SK-N-SH treated with all-trans-retinoic acid at 6 μM for 48 hours (cell line): ENCODE results near the gene KIAA0408.

Experiments used
- ATAC-seq: fragments of 200-7000 bp; cut with Tn5 transposase; 3 replicates; pipeline ENCODE4 v1.9.1; 2020; ENCODE audit warnings: mild to moderate bottlenecking, moderate library complexity
- CREB5 ChIP-seq: fragments of 250-450 bp; sonication (Bioruptor Pico); IDR thresholded peaks from 2 replicates; pipeline ENCODE4 v1.5.1; 2020; ENCODE audit warnings: low read depth, mild to moderate bottlenecking, moderate library complexity
- CSDC2 ChIP-seq: fragments of 250-450 bp; sonication (Bioruptor Pico); IDR thresholded peaks from 2 replicates; pipeline ENCODE4 v1.5.0; 2020; ENCODE audit warnings: mild to moderate bottlenecking, moderate library complexity
- CSRNP3 ChIP-seq: fragments of 250-450 bp; sonication (Bioruptor Pico); IDR thresholded peaks from 2 replicates; pipeline ENCODE4 v1.5.1; 2021; ENCODE audit warnings: mild to moderate bottlenecking, moderate library complexity
- ESRRG ChIP-seq: fragments of 250-450 bp; sonication (Bioruptor Pico); IDR thresholded peaks from 2 replicates; pipeline ENCODE4 v1.6.1; 2021; ENCODE audit warnings: mild to moderate bottlenecking
- GLIS3 ChIP-seq: fragments of 250-450 bp; sonication (Bioruptor Pico); IDR thresholded peaks from 2 replicates; pipeline ENCODE4 v1.5.0; 2020; ENCODE audit warnings: mild to moderate bottlenecking, moderate library complexity
- ISL1 ChIP-seq: fragments of 250-450 bp; sonication (Bioruptor Pico); IDR thresholded peaks from 2 replicates; pipeline ENCODE4 v2.1.2; 2022; ENCODE audit warnings: mild to moderate bottlenecking, moderate library complexity
- OSR1 ChIP-seq: fragments of 250-450 bp; sonication (Bioruptor Pico); IDR thresholded peaks from 2 replicates; pipeline ENCODE4 v1.8.0; 2022; ENCODE audit warnings: moderate library complexity, mild to moderate bottlenecking, inconsistent platforms
- POU6F1 ChIP-seq: fragments of 250-450 bp; sonication (Bioruptor Pico); IDR thresholded peaks from 2 replicates; pipeline ENCODE4 v1.8.0; 2021; ENCODE audit warnings: low read depth, mild to moderate bottlenecking, moderate library complexity, borderline replicate concordance
- PPARA ChIP-seq: fragments of 250-450 bp; sonication (Bioruptor Pico); IDR thresholded peaks from 2 replicates; pipeline ENCODE4 v1.5.0; 2020; ENCODE audit warnings: mild to moderate bottlenecking, borderline replicate concordance
- RARB ChIP-seq: fragments of 250-450 bp; sonication (Bioruptor Pico); IDR thresholded peaks from 2 replicates; pipeline ENCODE4 v1.8.0; 2021; ENCODE audit warnings: mild to moderate bottlenecking, moderate library complexity
- SNAI2 ChIP-seq: fragments of 250-450 bp; sonication (Bioruptor Pico); IDR thresholded peaks from 2 replicates; pipeline ENCODE4 v1.5.0; 2020; ENCODE audit warnings: mild to moderate bottlenecking, moderate library complexity
- TCF4 ChIP-seq: fragments of 250-450 bp; sonication (Bioruptor Pico); IDR thresholded peaks from 2 replicates; pipeline ENCODE4 v1.8.0; 2021; ENCODE audit warnings: mild to moderate bottlenecking, moderate library complexity, borderline replicate concordance
- TOX ChIP-seq: fragments of 250-450 bp; sonication (Bioruptor Pico); IDR thresholded peaks from 2 replicates; pipeline ENCODE4 v1.8.0; 2021; ENCODE audit warnings: mild to moderate bottlenecking, moderate library complexity, borderline replicate concordance
- TSHZ2 ChIP-seq: fragments of 250-450 bp; sonication (Bioruptor Pico); IDR thresholded peaks from 2 replicates; pipeline ENCODE4 v1.5.0; 2020; ENCODE audit warnings: mild to moderate bottlenecking, moderate library complexity
- ZC3H10 ChIP-seq: fragments of 250-450 bp; sonication (Bioruptor Pico); IDR thresholded peaks from 2 replicates; pipeline ENCODE4 v1.5.1; 2021; ENCODE audit warnings: mild to moderate bottlenecking, moderate library complexity
- ZFP30 ChIP-seq: fragments of 450-650 bp; formaldehyde crosslinking; IDR thresholded peaks from 2 replicates; pipeline ENCODE4 v1.5.0; 2022; ENCODE audit warnings: mild to moderate bottlenecking, moderate library complexity
- ZNF565 ChIP-seq: fragments of 450-650 bp; formaldehyde crosslinking; conservative IDR thresholded peaks from 2 replicates; pipeline ENCODE4 v1.5.0; 2020; ENCODE audit warnings: low read depth, mild to moderate bottlenecking, moderate library complexity
- ZNF70 ChIP-seq: fragments of 450-650 bp; formaldehyde crosslinking; IDR thresholded peaks from 2 replicates; pipeline ENCODE4 v1.5.0; 2020; ENCODE audit warnings: mild to moderate bottlenecking, moderate library complexity

The KIAA0408 gene

GRCh38 chr6:127458817-127459216 lies 372 bp downstream of the KIAA0408 start:
- ATAC-seq: no peak
- TF ChIP-seq SNAI2 (CRISPR knock-in tag) (no peak), TOX (CRISPR knock-in tag) (no peak), OSR1 (CRISPR knock-in tag) (no peak), ZNF70 (CRISPR knock-in tag) (no peak), CREB5 (no peak), CSDC2 (CRISPR knock-in tag) (no peak), ESRRG (CRISPR knock-in tag) (no peak), PPARA (CRISPR knock-in tag) (no peak)

GRCh38 chr6:127458222-127458621 lies 967 bp downstream of the KIAA0408 start:
- no peak for ATAC-seq
- no peak for TF ChIP-seq SNAI2 (CRISPR knock-in tag)
- no peak for TF ChIP-seq PPARA (CRISPR knock-in tag)
- no peak for TF ChIP-seq TCF4 (CRISPR knock-in tag)
- no peak for TF ChIP-seq OSR1 (CRISPR knock-in tag)

- TF ChIP-seq CSDC2 (CRISPR knock-in tag) (no peak), ZFP30 (no peak), CREB5 (no peak), ISL1 (CRISPR knock-in tag) (no peak), TOX (CRISPR knock-in tag) (no peak), ESRRG (CRISPR knock-in tag) (no peak)
- ATAC-seq: no peak
Observed at GRCh38 chr6:127457456-127458064, 1.6 kb downstream of the KIAA0408 start.

GRCh38 chr6:127456465-127456864 lies 2.7 kb downstream of the KIAA0408 start:
- no peak for ATAC-seq
- no peak for TF ChIP-seq ZFP30
- TF ChIP-seq ZNF70 (CRISPR knock-in tag): no peak
- no peak for TF ChIP-seq TSHZ2 (CRISPR knock-in tag)
- no peak for TF ChIP-seq CREB5
- no peak for TF ChIP-seq POU6F1 (CRISPR knock-in tag)
- TF ChIP-seq ZC3H10 (CRISPR knock-in tag): no peak
- no peak for TF ChIP-seq PPARA (CRISPR knock-in tag)
- no peak for TF ChIP-seq TCF4 (CRISPR knock-in tag)
- no peak for TF ChIP-seq ZNF565 (CRISPR knock-in tag)
- TF ChIP-seq ESRRG (CRISPR knock-in tag): no peak
- no peak for TF ChIP-seq ISL1 (CRISPR knock-in tag)
- TF ChIP-seq GLIS3 (CRISPR knock-in tag): no peak
- TF ChIP-seq CSRNP3 (CRISPR knock-in tag): no peak
- TF ChIP-seq RARB (CRISPR knock-in tag): no peak
- TF ChIP-seq, all 23 proteins: peak for 0
